Measurements from ENCODE around the gene XCL1.

DNA sequence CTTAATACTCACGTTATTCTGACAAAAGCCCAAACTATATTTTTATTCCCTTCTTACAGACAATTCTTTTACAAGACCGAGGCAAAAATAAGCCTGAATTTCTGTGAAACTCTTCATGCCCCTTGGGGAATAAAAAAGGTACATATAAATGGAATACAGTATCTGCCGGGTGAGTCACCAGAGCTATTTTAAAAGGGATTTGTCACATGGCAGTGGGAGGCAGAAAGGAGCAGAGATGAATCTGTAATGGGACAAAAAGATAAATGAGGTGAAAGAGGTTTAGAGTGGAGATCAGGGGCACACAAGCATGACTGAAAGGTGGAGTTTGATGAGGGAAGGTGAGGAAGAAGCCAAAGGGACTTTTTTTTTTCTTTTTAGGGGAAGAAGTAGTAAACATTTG, 8.8 kb downstream of the XCL1 start:
- no peak for TF ChIP-seq EZH2phosphoT487 (IDR thresholded peaks at IDR 0.05; ENCODE audit: low read depth)
- TF ChIP-seq, protein P1, sequence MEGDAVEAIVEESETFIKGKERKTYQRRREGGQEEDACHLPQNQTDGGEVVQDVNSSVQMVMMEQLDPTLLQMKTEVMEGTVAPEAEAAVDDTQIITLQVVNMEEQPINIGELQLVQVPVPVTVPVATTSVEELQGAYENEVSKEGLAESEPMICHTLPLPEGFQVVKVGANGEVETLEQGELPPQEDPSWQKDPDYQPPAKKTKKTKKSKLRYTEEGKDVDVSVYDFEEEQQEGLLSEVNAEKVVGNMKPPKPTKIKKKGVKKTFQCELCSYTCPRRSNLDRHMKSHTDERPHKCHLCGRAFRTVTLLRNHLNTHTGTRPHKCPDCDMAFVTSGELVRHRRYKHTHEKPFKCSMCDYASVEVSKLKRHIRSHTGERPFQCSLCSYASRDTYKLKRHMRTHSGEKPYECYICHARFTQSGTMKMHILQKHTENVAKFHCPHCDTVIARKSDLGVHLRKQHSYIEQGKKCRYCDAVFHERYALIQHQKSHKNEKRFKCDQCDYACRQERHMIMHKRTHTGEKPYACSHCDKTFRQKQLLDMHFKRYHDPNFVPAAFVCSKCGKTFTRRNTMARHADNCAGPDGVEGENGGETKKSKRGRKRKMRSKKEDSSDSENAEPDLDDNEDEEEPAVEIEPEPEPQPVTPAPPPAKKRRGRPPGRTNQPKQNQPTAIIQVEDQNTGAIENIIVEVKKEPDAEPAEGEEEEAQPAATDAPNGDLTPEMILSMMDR (IDR thresholded peaks at IDR 0.05; ENCODE audit: low read depth, low read length): no peak

Data from OCI-LY3 (cell line).